Vagina (tissue), 2 donors: ENCODE results near the gene ANKRD63. TPM values are rescaled to one million over a fixed set of nuclear protein-coding genes. Genes with fewer than 3 reads are reported as not detected.
A peak's percentile ranks its signal among the peaks of the same experiment; 100 is the strongest.

Experiments
- DNase-seq, 2 donors: peaks; one replicate each; pipeline ENCODE4 v3.0.0-alpha.2; 2017; ENCODE audit errors: extremely low spot score in 2 of 2
- H3K27ac ChIP-seq: fragments of 200-600 bp; sonication (generic); one replicate; pipeline ENCODE4 v1.5.1; 2019
- H3K27me3 ChIP-seq: fragments of 200-600 bp; sonication (generic); one replicate; pipeline ENCODE4 v1.5.1; 2019
- H3K36me3 ChIP-seq, 2 donors: fragments of 200-600 bp; sonication (generic); one replicate each; pipeline ENCODE4 v1.5.1; 2017 to 2019
- H3K4me1 ChIP-seq: fragments of 200-600 bp; sonication (generic); one replicate; pipeline ENCODE4 v1.5.1; 2019
- H3K4me3 ChIP-seq, 2 donors: fragments of 200-600 bp; sonication (generic); 1 replicate in 1 of 2; 2 replicates in 1 of 2; pipeline ENCODE4 v1.5.1; 2016 to 2019
- H3K9me3 ChIP-seq: fragments of 200-600 bp; sonication (generic); one replicate; pipeline ENCODE4 v1.5.1; 2019
- POLR2A ChIP-seq, 2 donors: fragments of 450-650 bp; IDR thresholded peaks; one replicate each; pipeline ENCODE4 v1.6.1; 2017; ENCODE audit warnings: antibody characterized with exemption in 2 of 2, mild to moderate bottlenecking in 2 of 2, moderate library complexity in 2 of 2
- POLR2AphosphoS5 ChIP-seq, 2 donors: sonication (generic); formaldehyde crosslinking; IDR thresholded peaks; one replicate each; pipeline ENCODE4 v1.9.0; 2017; ENCODE audit warnings: antibody characterized with exemption in 2 of 2, mild to moderate bottlenecking in 2 of 2, low read depth in 1 of 2; ENCODE audit not compliant: insufficient read depth in 1 of 2
- intact Hi-C: fragments of 100-400 bp; cut with DNase I; formaldehyde crosslinking; loops from one replicate; pipeline ENCODE4 v1.15.1; 2023
- total RNA-seq: library from RNA; depleted of rRNA; stranded (reverse); fragments of >200 nt; gene quantifications from one replicate; pipeline ENCODE4 v1.2.3, GENCODE V29; 2016
- TF ChIP-seq, protein P1 (sequence below), 3 experiments: fragments of 450-650 bp in 2 of 3; fragments of 200-600 bp in 1 of 3; sonication (generic) in 1 of 3; IDR thresholded peaks; one replicate each; pipeline ENCODE4 v1.5.1; 2017 to 2019; ENCODE audit warnings: antibody characterized with exemption in 3 of 3, mild to moderate bottlenecking in 2 of 3, moderate library complexity in 2 of 3

ANKRD63 gene
- total RNA-seq, 1 donor from 2014 or later: not detected

DNA sequence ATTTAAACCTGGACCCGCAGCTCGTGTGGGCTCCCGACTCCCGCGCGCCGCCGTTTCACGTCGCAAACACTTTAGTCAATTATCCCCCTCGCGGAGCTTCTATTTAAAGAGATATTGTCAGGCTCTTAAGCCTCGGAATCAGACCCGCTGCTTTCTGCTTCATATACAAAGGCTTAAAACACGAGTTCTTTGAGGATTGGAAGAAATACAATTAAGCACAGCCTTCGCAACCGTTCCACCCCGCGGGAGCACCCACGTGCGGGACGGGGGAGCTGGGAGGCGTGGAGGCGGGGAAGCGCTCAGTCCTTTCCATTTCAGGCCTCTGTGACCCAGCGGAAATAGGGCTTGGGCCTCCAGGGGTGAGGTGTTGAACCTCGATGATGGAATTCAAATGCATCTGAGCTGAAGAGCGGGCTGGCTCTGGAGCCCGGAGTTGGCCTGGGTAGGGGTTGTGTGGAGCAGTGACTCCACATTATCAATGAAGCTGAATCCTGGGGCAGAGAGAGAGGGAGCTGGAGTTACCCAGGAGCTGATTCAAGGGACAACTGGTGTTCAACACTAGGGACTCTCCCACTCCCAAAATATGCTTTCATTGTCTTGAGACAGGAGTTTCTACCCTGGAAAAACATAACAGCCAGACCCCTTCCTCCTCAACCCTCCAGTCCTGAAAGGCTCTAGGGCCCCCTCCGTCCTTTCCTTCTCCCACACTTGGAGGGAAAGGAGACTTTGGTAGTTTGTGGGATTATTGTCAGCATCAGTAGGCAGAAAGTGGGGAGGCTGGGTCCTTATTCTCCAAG lies 2.4 kb downstream of the ANKRD63 start:
- DNase-seq: no peak
- Histone ChIP-seq H3K4me3 (peak overlapping the region in 1 of 2 donors; percentile 13), H3K36me3 (peaks cover 0 to 7% of the 10 kb centered on the region in 2 donors), H3K27ac (no peak overlapping the region), H3K27me3 (peaks cover 18% of the 10 kb centered on the region), H3K9me3 (no peaks in the 10 kb centered on the region), H3K4me1 (peaks cover 31% of the 10 kb centered on the region)
- intact Hi-C loops: loop anchor here (5.0 kb wide), 1 partner anchor 142 kb away; no protein-coding TSS in a partner anchor
- TF ChIP-seq, protein P1, sequence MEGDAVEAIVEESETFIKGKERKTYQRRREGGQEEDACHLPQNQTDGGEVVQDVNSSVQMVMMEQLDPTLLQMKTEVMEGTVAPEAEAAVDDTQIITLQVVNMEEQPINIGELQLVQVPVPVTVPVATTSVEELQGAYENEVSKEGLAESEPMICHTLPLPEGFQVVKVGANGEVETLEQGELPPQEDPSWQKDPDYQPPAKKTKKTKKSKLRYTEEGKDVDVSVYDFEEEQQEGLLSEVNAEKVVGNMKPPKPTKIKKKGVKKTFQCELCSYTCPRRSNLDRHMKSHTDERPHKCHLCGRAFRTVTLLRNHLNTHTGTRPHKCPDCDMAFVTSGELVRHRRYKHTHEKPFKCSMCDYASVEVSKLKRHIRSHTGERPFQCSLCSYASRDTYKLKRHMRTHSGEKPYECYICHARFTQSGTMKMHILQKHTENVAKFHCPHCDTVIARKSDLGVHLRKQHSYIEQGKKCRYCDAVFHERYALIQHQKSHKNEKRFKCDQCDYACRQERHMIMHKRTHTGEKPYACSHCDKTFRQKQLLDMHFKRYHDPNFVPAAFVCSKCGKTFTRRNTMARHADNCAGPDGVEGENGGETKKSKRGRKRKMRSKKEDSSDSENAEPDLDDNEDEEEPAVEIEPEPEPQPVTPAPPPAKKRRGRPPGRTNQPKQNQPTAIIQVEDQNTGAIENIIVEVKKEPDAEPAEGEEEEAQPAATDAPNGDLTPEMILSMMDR (IDR thresholded peaks at IDR 0.05): no peak
- TF ChIP-seq POLR2A (IDR thresholded peaks at IDR 0.05) (no peak), POLR2AphosphoS5 (IDR thresholded peaks at IDR 0.05; ENCODE audit: insufficient read depth in 1 of 2, low read depth in 1 of 2) (no peak)

DNA sequence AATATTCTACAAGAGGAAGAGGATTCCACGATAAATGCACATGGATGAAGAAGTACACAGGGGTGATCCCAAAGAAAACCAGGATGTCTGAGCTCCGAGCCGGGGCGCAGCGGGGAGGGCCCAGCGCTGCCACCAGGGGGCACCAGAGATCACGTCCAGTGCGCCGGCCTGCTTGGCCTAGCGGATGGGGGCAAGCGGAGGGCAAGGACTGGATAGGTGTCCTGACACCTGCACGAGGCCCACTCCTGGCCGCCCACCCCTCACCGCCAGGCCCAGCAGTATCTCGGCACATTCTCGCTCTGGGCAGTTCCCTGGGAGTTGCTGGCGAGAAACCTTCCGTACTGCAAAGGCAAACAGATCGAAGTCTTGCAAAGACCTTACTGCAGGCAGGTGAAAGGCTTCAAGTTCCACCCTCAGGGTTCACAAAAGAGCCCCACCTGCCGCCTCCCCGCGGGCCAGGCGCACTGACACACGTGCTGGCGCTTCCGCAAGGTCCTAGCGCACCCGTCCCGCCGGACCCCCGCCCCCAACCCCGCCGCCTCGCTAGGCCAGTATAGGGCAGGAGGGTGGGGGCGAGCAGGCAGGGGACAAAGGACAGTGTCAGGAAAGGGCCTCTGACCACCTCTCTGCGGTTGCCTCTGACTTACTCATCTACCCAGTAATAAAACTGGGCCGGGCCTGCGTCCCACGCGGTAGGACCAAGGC lies 3.3 kb downstream of the ANKRD63 start:
- Histone ChIP-seq H3K9me3 (no peaks in the 10 kb centered on the region), H3K27me3 (peaks cover 18% of the 10 kb centered on the region), H3K4me1 (peaks cover 31% of the 10 kb centered on the region), H3K27ac (no peak overlapping the region), H3K36me3 (peaks cover 0 to 7% of the 10 kb centered on the region in 2 donors), H3K4me3 (peak overlapping the region in 1 of 2 donors; percentile 13)
- DNase-seq: no peak
- TF ChIP-seq POLR2A (IDR thresholded peaks at IDR 0.05): no peak
- TF ChIP-seq, protein P1 (IDR thresholded peaks at IDR 0.05): peak; percentile 91 to 96 (median 94)
- TF ChIP-seq POLR2AphosphoS5 (IDR thresholded peaks at IDR 0.05; ENCODE audit: insufficient read depth in 1 of 2, low read depth in 1 of 2): no peak
- intact Hi-C loops: loop anchor here (5.0 kb wide), 1 partner anchor 143 kb away; no protein-coding TSS in a partner anchor

DNA sequence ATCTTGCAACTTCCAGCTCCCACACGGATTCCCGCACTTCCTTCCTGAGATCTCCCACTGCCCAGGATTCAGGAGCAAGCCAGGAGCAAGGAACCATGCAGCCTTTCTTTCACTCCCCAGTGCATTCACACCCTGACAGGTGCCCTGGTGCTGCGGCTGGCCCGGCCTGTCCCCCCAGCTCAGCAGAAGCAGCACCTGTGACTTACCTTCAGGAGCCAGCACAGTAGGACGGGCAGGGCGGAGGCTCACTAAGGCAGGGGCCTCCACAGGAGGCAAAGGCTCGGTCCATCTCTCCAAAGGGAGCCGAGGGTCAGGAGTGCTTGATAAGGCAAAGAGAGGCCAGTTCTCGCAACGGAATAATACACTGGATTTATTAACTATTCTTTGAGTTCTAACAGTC lies 4.8 kb downstream of the ANKRD63 start:
- intact Hi-C loops: no loop called here
- Histone ChIP-seq H3K9me3 (no peaks in the 10 kb centered on the region), H3K4me3 (no peak overlapping the region), H3K4me1 (peaks cover 23% of the 10 kb centered on the region), H3K36me3 (peaks cover 0 to 7% of the 10 kb centered on the region in 2 donors), H3K27me3 (peaks cover 18% of the 10 kb centered on the region), H3K27ac (no peak overlapping the region)
- TF ChIP-seq POLR2A (IDR thresholded peaks at IDR 0.05) (no peak), POLR2AphosphoS5 (IDR thresholded peaks at IDR 0.05; ENCODE audit: insufficient read depth in 1 of 2, low read depth in 1 of 2) (no peak)
- TF ChIP-seq, protein P1 (IDR thresholded peaks at IDR 0.05): no peak
- no peak for DNase-seq

DNA sequence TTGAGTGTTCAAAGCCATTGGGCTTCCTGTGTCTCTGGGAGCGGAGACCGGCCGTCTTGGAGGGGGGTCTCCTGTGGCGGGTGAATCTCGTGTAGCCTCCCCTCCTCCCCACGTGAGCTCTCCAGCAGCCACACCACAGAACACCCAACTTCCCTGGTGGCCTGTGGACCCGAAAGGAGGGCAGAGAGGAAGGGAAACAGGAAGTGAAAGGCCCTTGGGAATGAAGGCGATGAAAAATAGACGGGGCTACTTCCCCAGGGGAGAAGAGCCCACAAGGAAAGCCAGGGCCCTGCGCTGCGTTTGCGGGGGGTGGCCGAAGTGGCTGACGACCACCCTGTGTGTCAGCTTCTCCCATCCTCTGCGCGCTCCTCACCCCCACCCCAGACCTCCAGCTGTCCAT lies 5.4 kb downstream of the ANKRD63 start:
- no peak overlapping the region for H3K27ac ChIP-seq
- H3K4me3 ChIP-seq: no peak overlapping the region
- no peaks in the 10 kb centered on the region for H3K9me3 ChIP-seq
- H3K36me3 ChIP-seq: peaks cover 0 to 7% of the 10 kb centered on the region in 2 donors
- peaks cover 15% of the 10 kb centered on the region for H3K27me3 ChIP-seq
- TF ChIP-seq, protein P1 (IDR thresholded peaks at IDR 0.05): no peak
- no peak for TF ChIP-seq POLR2AphosphoS5 (IDR thresholded peaks at IDR 0.05; ENCODE audit: insufficient read depth in 1 of 2, low read depth in 1 of 2)
- no peak for TF ChIP-seq POLR2A (IDR thresholded peaks at IDR 0.05)
- H3K4me1 ChIP-seq: peaks cover 17% of the 10 kb centered on the region
- intact Hi-C loops: no loop called here
- DNase-seq: no peak
